GM18861 (cell line): ENCODE results near the gene TJP2.

Experiments
- ATAC-seq: cut with Tn5 transposase; IDR thresholded peaks from one replicate; pipeline ENCODE4 v1.9.1; 2021; ENCODE audit not compliant: unreplicated experiment

The TJP2 gene

DNA sequence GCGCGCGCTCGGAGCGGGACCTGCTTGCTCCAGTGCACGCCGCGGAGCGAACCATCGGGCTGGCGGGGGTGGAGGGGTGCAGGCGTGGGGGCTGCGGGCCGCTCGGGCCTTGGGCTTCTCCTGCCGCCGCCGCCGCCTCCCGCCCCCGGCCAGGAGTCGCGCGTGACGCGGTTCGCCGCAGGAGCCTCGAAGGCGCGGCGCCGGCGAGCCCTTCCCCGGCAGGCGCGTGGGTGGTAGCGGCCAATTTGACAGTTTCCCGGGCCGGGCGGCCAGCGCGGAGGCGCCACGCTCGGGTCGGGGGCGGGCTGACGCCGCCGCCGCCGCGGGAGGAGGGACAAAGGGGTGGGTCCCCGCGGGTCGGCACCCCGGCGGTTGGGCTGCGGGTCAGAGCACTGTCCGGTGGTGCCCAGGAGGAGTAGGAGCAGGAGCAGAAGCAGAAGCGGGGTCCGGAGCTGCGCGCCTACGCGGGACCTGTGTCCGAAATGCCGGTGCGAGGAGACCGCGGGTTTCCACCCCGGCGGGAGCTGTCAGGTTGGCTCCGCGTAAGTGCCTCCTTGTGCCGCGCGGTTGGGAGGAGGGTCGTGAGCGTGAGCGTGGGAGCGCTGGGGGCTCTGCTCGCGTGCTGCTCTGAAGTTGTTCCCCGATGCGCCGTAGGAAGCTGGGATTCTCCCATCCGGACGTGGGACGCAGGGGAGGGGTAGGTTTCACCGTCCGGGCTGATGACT lies at the start of gene TJP2:
TJP2 (plus strand) TSS at position 387 of the 725 bp plus-strand sequence; CDS start at position 483, 96 bp downstream.
- peak; percentile 29 for ATAC-seq

DNA sequence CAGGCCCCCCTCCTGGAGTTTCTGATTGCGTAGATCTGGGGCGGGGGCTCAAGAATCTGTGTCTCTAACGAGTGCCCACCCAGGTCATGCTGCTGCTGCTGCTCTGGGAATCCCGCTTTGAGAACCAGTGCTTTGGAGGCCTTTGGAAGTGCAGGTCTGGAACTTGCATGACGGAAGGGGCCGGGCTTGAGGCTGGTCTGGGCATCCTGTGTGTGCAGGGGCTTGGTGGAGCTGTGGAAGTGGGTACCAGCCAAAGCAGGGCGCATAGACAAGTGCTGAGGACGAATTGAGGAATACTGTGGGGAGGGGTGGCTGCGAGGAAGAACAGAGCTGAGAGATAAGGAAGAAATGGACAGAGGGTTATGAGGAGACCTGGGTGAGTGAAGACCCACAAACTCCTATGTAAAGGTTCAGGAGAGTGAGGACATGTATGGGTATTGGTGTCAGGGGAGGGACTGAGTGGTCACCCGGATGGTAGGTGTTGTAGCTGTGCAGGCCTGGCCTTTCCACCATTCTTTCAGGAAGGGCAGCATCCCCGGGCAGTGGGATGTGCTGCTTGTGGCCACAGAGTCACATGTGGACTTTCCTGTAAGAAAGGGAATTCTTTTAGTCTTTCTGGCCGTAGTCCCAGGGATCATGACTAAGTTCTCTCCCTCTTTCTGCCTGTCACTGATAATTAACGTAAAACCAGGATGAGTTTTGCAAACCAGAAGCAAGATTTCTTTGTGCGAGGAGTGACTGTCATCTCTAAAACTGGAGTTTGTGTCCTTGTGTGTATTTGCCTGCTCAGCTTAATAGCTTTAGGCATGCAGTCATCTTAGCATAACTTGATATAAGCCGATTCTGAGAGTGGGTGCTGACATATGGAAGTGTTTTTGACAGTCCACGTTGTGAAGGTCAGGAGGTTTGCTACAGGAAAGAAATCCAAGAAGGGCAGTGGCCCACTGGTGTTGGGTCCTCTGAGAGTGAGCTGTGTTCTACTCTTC lies 43.3 kb upstream of the TJP2 start:
- ATAC-seq: no peak

DNA sequence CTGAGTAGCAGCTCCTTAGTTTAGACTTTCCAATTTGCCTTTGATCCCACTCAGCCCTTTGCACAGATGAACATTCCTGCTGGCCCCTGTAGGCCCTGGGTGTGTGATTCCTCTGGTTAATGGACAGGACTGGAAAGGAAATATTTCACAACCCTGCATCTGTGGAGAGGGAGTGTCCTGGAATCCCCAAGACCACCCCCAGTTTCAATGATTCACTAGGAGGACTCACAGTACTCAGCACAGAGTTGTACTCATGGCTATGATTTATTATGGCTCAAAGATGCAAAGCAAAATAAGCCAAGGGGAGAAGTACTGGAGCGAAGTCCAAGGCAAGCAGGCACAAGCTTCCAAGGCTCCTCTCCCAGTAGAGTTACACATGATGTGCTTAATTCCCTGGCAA lies 42.4 kb upstream of the TJP2 start:
- ATAC-seq: no peak

DNA sequence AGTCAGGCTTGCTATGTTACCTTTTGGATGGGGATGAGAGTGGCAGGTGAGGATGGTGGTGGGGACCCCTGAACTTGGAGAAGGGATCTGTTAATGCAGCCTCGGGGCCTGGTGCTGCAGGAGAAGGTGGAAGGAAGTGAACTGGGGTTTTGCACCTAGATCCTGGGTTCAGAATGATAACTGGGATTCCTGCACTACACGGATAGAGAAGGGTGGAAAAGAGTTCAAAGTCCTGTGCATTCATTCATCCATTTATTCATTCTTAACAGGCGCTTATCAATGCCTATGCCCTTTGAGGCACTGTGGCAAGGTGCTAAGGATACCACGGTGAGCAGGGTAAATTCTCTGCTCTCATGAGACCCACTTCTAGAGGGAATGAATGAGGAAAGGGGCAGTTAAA lies 41.7 kb upstream of the TJP2 start:
- ATAC-seq: no peak

DNA sequence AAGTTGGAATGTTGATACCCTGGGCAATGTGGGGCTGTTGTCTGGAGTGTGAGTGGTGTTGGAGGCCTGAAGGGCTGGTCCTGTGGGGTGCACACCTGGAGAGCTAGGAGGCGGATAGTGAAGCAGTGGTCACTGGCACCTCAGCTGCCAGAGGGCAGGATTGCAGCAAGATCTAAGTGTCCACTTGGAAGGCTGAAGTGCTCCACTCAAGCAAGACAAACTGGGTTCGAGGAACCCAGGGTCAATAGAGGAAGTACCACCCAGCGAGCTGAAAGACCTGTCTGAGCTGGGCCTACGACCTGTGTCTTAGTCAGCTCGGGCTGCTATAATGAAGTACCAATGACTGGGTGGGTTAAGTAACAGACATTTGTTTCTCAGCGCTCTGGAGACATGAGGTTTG lies 39.7 kb upstream of the TJP2 start:
- ATAC-seq: no peak

DNA sequence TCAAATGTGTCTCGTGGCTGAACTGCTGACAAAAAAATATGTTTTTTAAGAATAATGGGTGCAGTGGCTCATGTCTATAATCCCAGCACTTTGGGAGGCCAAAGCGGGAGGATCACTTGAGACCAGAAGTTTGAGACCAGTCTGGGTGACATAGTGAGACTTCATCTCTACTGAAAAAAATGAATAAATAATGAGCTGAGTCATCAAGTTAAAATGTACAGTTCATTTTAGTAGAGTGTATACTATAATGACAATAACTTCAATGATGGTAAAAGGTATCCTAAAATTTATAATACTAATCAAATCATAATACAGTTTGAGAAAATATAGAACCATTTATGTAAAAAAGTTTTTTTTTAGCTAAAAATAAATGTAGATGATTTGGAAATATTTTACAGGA lies 37.9 kb upstream of the TJP2 start:
- ATAC-seq: no peak

DNA sequence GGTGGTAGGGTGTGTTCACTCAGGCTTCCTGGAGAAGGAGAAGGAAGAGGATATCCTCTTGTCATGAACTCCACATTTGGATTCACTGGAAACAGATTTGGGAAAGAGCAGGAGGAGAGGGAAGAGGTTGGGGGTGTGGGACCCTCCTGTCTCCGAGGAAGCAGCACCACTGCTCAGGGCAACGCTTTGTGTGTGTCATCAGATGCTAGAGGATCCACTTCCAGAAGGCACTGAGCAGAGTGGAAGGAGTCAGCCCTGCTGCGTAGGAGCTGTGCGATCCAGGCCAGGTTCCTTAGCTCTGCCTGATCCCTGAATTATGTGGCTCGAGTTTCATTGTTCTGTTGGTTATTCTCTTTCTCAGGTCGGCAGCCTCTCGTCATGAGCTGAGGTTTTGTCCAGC lies 37.3 kb upstream of the TJP2 start:
- ATAC-seq: no peak

DNA sequence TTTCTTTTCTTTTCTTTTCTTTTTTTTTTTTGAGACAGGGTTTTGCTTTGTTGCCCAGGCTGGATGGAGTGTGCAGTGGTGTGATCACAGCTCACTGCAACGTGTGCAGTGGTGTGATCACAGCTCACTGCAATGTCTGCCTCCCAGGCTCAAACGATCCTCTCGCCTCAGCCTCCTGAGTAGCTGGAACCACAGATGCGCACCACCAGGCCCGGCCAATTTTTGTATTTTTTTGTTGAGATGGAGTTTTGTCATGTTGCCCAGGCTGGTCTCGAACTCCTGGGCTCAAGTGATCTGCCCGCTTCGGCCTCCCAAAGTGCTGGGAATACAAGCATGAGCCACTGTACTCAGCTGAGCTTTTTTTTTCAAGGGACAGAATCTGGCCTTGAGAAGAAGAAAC lies 36.8 kb upstream of the TJP2 start:
- ATAC-seq: no peak

DNA sequence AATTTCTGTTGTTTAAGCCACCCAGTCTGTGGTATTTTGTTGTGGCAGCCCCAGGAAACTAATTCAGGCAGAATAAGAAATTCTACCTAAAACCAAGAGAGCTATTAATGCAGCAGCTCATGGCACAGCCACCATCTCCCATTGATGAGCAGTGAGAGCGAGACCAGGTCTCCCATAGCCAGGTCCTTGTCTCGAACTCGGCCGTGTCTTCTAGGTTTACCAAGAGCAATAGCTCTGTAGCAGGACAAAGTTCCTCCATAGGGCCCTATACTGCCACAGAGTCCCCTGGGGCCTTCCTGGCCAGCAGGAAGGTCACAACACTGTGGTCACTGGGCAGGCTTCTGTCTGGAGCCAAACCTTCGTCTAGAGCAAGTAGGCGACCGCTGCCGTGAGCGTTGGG lies 34.5 kb upstream of the TJP2 start:
- no peak for ATAC-seq

DNA sequence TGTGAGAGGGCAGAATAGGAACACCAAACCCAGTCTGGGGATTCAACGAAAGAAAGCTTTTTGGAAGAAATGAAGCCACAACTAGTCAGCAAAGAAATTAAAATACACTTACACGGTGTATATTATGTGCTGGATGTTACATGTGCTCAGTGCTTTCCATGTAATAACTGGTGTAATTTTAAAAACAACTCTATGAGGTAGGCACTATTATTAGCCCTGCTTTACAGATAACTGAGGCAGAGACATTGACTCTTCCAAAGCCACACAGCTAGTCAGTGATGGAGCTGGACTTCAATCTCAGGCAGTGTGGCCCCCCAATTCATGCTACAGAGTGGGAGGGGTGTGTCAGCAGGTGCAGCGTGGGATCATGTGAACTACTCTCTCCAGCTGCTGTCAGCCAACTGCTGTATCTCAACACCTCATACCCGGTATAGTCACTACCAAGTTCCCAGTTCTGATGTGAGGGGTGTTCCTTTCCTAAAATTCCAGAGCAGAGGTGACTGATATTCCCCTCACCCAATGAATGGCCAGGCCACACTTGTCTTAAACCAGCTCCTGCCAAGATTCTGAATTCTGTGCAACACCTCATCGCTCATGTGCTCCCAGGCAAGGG lies 33.8 kb upstream of the TJP2 start:
- ATAC-seq: no peak

DNA sequence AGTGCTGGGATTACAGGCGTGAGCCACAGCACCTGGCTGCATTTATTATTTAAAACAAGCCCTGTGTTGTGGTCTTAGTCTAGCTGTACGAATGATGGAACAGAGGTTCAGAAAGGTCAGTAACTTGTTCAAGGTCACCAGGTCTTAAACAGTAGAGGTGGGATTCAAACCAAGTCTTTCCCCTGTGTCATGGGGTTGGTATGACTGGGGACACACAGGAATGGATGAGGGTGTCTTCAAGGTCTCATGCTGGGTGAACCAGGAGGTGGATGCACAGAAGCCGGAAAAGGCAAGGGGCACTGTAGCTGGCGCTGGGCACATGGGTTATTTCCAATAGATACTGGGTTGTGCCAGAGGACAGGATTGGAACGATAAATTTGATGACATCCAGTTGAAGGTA lies 32.2 kb upstream of the TJP2 start:
- no peak for ATAC-seq

DNA sequence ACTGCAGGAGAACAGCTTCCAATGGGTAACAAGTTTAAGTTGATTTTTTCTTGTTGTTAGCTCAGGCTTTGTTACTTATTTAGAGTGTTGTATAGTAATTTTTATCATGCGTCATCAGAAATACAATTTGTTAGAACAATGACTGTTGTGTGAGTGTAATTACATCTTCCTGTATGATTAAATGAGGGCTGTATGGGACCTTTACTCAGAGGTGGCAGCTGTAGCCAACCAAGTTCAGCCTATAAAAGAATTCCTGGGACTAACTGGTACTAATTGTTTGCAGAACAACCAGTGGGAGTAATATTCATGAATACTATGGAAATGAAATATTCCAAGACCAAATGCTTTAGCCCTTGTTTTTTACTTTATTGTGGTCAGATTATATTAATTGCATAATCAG lies 30.8 kb upstream of the TJP2 start:
- no peak for ATAC-seq

DNA sequence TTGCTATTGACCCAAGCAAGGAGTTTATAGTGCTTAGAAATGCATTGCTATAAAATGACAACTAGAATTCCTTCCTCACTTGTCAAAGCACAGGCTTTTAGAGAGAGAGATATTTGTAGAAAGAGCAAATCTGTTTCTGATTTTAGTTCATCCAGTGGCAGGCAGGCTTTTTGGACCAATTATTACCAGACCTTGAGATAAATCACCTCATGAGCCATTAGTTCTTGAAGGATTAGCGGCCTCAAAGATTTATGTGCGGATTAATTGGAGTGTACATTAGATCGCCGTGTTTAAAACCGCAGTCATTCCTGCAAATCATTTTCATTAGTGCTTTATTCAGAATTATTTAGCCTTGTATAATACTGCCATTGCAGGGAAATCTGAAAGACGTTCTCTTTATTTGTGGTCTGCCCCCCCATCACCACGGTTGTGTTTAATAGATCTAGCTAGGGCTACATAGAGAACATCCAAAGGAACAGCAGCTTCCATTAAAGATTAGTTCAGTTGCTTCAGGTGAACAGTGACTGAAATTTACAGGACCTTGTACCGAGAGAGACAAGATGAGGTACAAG lies 28.8 kb upstream of the TJP2 start:
- ATAC-seq: no peak

DNA sequence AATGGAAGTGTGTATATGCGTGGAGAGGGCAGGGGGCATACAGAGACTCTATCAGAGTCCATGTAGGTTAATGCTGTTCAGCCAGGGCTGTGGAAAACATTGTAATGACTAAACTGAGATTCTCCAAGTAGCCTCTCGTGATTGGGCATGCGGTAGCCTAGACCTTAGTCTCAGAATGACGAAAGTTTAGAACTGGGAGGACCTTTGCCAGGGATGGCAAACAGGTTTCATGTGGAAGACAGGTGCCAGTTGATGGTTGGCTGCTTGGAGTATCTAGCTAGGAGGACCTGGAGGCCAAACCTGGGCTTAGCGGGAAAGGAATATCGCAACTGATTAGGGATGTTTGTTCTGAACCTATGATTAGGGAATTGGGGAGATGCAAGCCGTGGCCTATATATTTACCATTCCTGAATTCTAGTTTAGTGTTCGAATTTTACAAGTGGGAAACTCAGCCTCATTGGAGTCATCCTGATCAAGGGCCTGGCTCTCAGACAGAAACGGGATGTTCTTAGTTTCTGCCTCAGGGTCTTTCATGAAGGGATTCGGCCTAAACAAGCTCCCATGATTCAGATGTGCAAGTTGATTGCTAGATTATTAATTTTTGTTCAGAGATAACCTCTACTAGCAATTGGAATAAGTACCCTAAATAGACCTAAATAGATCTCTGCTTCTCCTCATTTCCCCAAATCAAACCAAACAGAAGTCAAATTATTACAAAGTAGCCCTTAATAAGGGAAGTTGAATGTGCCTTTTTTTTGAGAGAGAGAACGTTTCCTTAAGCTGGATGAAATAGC lies 26.8 kb upstream of the TJP2 start:
- ATAC-seq: no peak

DNA sequence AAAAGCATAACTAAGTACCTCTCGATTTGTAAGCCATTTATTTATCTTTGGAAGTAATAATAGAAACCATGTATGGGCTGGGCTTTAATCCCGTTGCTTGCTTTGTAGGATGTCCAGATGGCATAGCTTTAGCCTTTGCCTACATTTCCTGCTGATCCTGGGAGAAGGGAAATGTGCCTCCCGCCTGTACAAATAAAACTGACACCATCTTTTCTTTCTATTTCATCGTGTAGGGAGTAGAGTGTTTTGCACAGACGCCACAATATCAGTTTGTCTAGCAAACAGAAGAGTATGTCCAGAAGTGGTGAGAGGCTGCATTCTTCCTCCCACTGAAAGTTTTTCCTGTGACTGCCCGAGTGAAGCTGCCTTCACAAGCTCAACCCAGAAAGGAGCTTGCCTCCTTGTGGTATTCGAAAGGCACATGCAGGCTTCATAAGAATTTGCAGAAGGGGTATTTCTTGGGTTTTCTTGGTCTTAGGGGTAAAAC lies 24.7 kb upstream of the TJP2 start:
- ATAC-seq: no peak

DNA sequence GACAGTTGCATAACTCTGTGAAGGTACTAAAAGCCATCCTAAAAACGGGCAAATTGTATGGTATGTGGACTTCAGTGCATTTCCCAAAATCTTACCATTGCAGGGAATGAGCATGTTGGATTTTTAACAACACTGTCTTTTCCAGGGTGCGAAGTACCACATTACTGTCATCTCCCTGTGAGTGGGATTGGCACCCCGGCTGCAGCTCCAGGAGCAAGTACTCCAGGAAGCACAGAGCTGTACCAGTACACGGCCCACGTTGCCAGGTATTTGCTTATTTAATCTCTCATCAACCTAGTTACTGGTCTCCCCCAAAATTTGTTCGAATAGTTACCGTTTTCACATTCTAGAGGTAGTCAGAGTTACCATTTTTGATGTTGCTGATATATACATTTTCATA lies 22.6 kb upstream of the TJP2 start:
- ATAC-seq: no peak

DNA sequence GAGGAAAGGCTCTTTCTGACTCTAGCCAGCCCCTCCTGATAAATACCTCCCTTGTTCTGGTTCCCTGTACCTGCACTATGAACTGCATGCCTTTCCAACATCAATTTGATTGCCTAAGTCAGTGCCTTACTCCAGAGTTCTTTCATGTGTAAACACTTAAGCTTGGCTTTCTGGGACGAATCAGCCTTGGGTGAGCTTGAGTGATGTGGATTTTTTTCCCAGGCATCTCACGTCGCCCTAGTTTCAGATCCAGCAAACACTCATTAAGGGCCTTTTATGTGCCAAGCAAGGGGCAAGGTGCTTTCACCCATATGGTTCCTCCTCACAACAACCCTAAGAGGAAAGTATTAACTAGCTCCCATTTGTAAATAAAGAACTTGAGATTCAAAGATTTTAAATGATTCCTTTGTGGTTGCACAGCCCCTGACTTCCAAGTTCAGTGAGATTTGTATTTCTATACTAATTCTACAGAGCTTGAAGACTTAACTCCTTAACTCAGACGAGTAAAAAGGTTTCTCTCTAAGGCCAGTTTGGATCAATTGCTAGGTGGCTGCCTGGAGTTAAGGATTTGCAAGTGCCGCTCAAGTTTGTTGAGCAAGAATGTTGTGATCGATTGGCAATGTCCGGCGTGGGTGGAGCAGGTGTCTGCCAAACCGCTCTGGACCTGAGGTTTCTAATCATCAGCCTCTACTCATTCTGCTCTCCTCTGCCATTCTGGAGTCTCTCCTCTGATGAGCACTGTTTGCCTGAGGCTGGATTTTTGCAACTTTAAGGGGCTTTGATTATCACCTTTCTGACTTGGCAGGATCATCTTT lies 20.2 kb upstream of the TJP2 start:
- no peak for ATAC-seq

DNA sequence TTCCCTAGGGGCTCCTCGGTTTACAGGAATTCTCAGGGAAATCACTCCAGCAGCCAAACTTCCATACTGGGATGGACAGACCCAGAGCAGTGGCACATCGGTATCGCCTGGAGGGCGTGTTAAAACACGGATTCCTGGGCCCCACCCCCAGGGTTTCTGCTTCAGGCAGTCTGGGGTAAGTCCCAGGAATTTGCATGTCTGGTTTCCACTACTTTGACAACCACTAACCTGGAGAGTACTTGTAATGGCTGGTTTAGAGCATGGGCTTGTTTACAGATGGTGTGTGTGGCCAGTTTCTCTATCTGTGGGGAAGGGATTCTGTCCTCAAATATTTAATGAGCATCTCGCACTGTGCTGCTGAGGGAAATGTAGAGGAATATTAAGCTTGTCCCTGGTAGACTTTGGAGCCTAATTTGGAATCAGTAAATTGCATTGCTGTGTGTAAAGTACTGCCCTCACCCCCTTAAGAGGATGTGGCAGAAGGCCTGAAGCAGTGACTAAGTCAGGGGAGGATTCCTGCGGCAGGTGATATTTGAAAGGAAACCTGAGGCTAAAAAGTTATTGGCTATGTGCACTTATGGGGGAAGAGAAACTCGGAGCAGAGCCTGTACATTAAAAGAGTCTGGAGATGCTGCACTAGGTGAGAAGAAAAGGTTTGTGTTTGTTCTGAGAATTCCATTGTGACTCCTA lies 18.6 kb upstream of the TJP2 start:
- ATAC-seq: peak; percentile 98
